LNCAP (cell line): ENCODE measurements around the gene MT1M.

Experiments
- TF ChIP-seq, protein P1 (sequence below): fragments of 450-650 bp; IDR thresholded peaks from 2 replicates; pipeline ENCODE4 v1.5.1; 2017; ENCODE audit warnings: mild to moderate bottlenecking

The MT1M gene

DNA sequence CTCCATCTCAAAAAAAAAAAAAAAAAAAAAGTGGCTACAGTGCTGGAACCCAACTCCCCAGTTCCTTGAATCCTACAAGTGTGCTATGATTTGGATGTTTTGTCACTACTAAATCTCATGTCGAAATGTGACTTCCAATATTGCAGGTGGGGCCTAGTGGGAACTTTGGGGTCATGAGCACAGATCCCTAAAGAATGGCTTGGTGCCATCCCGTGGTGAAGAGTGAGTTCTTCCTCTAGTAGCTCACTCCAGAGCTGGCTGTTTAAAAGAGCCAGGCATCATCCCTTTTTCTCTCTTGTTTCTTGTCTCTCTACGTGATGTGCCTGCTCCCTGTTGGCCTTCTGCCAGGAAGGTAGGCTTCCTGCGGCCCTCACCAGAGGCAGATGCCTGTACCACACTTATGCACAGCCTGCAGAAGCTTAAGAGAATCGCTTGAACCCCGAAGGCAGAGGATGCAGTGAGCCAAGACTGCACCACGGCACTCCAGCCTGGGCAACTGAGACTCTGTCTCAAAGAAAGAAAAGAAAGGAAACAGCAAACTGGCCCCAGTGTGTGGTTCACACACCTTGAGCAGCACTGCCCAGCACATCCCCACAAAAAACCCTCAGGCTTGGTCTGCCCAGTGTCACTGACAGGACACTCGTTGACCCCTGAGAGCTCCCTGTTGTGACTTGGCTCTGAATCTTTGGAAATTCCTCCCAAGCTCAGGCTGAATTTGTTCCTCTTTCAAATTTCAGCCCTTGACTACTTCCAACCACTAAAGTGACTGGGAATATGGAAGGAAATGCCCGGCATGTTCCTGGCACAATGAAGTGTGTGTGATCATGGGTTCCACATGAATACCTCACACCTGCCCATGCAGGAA, 3.7 kb upstream of the MT1M start:
- TF ChIP-seq, protein P1, sequence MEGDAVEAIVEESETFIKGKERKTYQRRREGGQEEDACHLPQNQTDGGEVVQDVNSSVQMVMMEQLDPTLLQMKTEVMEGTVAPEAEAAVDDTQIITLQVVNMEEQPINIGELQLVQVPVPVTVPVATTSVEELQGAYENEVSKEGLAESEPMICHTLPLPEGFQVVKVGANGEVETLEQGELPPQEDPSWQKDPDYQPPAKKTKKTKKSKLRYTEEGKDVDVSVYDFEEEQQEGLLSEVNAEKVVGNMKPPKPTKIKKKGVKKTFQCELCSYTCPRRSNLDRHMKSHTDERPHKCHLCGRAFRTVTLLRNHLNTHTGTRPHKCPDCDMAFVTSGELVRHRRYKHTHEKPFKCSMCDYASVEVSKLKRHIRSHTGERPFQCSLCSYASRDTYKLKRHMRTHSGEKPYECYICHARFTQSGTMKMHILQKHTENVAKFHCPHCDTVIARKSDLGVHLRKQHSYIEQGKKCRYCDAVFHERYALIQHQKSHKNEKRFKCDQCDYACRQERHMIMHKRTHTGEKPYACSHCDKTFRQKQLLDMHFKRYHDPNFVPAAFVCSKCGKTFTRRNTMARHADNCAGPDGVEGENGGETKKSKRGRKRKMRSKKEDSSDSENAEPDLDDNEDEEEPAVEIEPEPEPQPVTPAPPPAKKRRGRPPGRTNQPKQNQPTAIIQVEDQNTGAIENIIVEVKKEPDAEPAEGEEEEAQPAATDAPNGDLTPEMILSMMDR: no peak

DNA sequence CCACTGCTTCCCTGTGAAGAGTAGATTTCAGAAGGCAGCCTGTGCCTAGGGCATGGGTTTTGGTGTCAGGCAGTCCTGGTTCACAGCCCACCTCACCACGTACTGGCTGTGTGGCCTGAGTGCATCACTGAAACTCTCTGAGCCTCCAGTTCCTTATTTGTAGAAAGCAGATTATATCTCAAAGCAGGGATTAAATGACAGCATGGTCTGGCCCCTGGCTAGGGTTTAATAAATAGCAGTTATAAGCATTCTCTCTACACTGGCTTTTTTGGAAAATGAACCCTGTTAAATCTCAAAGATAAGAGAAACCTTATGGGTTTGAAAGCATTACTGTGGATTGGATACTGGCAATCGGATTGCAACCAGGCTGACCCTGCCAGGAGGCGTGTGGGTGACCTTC, 2.9 kb upstream of the MT1M start:
- TF ChIP-seq, protein P1: no peak

DNA sequence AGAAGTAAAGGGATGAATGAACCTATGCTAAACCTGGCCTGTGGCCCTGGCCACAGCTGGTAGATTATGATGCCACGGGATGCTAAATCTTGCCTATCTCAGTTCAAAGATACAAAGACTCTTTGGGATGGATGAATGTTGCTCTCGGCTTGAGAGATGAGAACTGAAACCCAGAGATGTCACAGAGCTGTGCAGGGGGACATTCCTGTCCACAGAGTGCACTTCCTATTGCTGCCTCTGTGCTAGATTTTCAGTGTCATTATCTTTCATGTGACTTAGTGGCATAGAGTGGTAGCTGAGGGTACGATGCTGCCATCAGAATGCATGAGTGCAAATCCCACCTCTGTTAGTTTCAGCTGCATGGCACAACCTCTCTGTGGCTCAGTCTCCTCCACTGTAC, 2.3 kb upstream of the MT1M start:
- TF ChIP-seq, protein P1: no peak

DNA sequence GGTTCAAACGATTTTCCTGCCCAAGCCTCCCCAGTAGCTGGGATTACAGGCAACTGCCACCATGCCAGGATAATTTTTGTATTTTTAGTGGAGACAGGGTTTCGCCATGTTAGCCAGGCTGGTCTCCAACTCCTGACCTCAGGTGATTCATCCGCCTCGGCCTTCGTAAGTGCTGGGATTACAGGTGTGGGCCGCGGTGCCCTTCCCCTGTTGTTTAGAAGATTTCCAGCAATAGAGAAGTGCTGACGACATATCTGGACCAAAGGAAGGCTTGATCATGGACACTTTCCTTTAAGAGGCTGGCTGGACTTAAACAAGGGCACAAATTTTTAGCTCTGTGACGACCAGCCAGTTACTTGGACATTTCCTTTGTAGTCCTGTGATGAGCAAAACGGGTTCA, 1.3 kb upstream of the MT1M start:
- TF ChIP-seq, protein P1: no peak

DNA sequence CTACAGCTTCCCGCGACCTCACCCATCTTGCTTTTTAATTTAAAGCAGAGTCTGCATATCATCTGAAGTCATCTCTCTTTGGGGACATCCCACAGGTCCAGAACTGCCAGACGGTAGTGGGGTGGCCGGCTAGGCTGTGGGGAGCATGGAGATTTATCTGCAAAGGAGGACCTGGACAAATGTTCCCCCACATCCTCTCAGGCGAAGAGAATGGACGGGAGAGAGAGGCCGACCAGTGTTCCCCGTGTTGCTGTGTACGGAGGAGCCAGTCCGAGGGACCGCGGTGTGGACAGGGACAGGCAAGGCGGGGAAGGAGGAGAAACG, 665 bp upstream of the MT1M start:
- TF ChIP-seq, protein P1: no peak

DNA sequence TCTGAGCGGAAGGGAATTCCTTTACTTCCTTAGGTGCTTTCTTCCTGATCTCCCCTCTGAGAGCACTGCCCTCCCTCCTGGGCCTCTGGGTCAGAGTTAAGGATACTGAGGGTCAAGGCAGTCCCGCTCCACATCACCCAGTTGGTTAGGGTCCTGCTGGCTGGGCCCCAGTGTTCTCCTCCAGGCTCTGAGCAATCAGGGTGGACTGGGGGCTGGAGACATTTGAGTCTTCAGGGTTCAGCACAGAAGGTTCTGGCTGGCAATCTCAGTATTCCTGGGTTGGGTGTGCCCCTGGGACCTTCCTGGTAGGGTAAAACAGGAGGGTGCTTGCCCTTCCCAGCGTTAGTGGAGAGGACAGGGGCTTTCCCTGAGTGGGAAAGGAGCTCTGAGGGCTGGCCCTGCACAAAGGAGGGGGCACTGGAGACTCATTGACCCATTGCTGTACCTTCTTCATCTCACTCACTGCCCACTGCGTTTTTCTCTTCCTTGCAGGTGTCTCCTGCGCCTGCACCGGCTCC, 448 bp downstream of the MT1M start:
- TF ChIP-seq, protein P1: no peak

DNA sequence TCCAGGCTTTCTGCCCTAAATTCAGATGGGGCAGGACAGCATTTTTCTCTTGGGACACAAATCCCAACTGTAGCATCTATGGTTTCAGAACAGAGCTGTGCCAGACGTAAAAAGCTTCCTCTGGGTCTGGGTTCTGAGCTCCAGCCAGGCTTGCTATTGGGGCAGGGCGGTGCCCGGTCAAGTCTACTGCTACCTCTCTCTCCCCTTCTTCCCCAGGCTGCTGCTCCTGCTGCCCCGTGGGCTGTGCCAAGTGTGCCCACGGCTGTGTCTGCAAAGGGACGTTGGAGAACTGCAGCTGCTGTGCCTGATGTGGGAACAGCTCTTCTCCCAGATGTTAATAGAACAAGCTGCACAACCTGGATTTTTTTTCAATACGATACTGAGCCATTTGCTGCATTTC, 1.1 kb downstream of the MT1M start:
- TF ChIP-seq, protein P1: no peak
